Coronary artery (tissue), 2 donors: ENCODE measurements around the gene HK2.

Experiments
- DNase-seq: peaks from one replicate; pipeline ENCODE4 v3.0.0-alpha.2; 2017; ENCODE audit warnings: low spot score
- H3K27ac ChIP-seq, 2 donors: fragments of 200-600 bp; sonication (generic); one replicate each; pipeline ENCODE4 v1.5.1; 2016 to 2019
- H3K4me3 ChIP-seq: fragments of 200-600 bp; sonication (generic); 2 replicates; pipeline ENCODE4 v1.5.1; 2016; ENCODE audit warnings: mild to moderate bottlenecking, moderate library complexity
- TF ChIP-seq, protein P1 (sequence below): fragments of 200-600 bp; sonication (generic); IDR thresholded peaks from one replicate; pipeline ENCODE4 v1.5.1; 2019; ENCODE audit warnings: antibody characterized with exemption

The HK2 gene

DNA sequence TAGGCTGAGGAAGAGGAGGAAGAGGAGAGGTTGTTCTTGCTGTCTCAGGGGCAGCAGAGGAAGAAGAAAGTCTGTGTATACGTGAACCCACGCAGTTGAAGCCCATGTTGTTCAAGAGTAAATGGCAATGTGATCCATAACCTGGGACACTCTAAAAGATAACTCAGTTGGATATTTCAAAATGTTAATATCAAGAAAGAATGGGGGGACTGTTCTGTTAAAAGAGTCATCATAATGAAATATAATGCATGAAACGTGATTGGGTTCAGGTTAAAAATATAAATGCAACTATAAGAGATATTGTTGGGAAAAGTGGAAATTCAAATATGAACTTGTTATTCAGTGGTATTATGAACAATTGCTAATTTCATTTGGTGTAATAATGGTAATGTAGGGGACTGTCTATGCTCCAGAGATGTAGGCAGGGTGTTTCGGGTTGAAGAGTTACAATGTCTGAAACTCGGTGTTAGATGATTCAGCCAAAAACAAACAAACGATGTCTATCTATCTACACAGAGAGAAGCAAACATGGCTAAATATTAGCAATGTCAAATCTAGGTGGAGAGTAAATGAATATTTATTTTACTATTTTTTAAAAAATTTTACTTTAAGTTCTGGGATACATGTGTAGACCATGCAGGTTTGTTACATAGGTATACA is 103.4 kb downstream of the HK2 start:
- TF ChIP-seq, protein P1, sequence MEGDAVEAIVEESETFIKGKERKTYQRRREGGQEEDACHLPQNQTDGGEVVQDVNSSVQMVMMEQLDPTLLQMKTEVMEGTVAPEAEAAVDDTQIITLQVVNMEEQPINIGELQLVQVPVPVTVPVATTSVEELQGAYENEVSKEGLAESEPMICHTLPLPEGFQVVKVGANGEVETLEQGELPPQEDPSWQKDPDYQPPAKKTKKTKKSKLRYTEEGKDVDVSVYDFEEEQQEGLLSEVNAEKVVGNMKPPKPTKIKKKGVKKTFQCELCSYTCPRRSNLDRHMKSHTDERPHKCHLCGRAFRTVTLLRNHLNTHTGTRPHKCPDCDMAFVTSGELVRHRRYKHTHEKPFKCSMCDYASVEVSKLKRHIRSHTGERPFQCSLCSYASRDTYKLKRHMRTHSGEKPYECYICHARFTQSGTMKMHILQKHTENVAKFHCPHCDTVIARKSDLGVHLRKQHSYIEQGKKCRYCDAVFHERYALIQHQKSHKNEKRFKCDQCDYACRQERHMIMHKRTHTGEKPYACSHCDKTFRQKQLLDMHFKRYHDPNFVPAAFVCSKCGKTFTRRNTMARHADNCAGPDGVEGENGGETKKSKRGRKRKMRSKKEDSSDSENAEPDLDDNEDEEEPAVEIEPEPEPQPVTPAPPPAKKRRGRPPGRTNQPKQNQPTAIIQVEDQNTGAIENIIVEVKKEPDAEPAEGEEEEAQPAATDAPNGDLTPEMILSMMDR = no peak

DNA sequence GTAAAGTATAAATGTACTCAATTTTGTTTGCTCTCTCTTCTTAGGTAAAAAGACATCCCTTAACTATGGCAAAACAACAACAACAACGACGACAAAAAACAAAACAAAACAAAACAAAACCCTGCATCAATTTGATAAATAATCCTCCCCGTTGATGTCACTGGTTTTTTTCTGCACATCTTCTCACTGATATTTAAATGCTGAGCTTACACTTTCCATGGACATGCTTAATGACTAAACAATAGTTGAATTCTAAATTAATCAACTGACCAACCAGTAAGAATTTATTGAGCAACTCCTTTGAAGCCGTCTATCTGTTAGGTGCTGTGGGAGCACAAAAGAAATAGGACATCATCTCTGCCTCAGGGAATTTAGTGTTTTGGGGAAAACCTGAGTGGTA is 104.3 kb downstream of the HK2 start:
- no peak for DNase-seq
- no peak overlapping the region for H3K27ac ChIP-seq
- no peak overlapping the region for H3K4me3 ChIP-seq
- TF ChIP-seq, protein P1 = no peak

More for the DNA sequence above, 103.4 kb downstream of the HK2 start:
- Histone ChIP-seq H3K27ac (no peak overlapping the region), H3K4me3 (no peak overlapping the region)
- DNase-seq = no peak

- no peak overlapping the region for H3K27ac ChIP-seq
- TF ChIP-seq, protein P1 = no peak
- H3K4me3 ChIP-seq = no peak overlapping the region
- no peak for DNase-seq
Measured at GRCh38 chr2:74939919-74940812, 106.2 kb downstream of the HK2 start.

- TF ChIP-seq, protein P1 = no peak
- no peak for DNase-seq
- H3K4me3 ChIP-seq = no peak overlapping the region
- H3K27ac ChIP-seq = no peak overlapping the region
Measured at GRCh38 chr2:74941284-74941683, 107.4 kb downstream of the HK2 start.

GRCh38 chr2:74942263-74942662 is 108.3 kb downstream of the HK2 start:
- TF ChIP-seq, protein P1 = no peak
- DNase-seq = no peak
- no peak overlapping the region for H3K27ac ChIP-seq

More at GRCh38 chr2:74942263-74942662, 108.3 kb downstream of the HK2 start:
- H3K4me3 ChIP-seq = no peak overlapping the region
